Posterior cingulate gyrus (tissue), 11 donors: ENCODE measurements around the gene SSR2.
A peak's percentile ranks its signal among the peaks of the same experiment; 100 is the strongest.

Source experiments
- DNase-seq, 10 donors: peaks; one replicate each; pipeline versions ENCODE4 v3.0.0 to v3.0.0-alpha.2; 2020 to 2021; ENCODE audit warnings: mixed read lengths in 3 of 10
- intact Hi-C: fragments of 100-400 bp; cut with DNase I; formaldehyde crosslinking; loops from one replicate; pipeline ENCODE4 v1.15.1; 2023

SSR2 gene

DNA sequence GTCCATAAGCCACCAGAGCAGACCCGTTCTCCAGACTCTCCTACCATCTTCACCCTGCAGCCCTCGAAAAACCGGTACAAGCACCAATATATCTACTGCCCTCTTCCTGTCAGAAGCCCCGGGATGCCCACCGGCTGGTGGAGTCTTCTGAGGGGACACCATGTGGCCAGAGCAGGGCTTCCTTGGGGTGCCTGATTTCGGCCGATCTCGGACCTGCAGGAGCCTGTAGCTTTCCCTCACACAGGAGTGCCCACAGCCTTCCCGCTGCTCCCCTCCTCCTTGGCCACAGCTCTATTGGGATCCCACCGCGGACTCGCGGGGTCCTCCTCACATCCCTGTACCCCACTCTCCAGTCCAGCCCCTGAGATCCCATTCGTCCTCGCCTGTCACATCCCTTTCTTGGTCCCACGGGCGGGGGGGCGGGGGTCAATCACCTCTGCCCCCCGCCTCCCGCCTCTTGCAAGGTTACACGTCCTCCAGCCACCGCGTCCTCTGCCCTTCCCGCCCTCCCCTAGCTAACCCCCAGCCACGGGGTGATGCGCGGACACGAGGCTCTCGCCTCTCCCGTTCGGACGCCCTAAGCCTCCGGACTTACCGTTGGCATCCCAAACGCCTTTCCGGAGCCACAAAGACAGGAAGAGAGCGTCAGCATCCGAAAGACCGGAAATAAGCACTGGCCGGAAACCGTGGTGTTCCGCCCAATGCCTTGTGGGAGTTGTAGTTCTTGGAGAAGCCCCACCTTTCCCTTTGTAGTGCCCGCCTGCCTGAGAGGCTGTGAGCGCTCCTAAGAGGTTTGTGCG lies at the start of gene SSR2:
SSR2 (minus strand) TSS at position 659 of the 800 bp plus-strand sequence. CDS start 784 bp downstream, outside the sequence.
- intact Hi-C loops = loop anchor here (1.0 kb wide), 1 partner anchor 34 kb away; the partner anchor contains the start of gene LAMTOR2
- peak; percentile 81 to 98 (median 89) for DNase-seq

DNA sequence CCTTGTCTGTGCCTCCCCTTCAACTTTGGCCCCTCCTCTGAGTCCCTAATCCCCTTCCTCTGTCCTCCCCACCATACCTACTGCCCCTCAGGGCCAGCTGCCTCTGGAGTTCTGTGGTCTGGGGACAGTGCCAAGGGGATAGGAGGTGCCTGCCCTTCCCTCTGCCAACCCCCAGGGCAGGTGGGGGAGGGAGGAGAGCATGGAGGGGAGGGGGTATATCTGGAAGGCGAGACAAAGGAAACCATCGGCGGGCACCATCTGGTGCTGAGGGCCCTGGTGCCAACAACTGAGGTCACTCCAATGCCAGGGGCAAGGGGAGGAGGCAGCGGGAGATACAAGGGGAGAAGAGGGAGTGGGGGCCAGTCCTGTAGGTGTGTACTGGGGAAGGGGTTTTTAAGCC lies 49.8 kb upstream of the SSR2 start:
- DNase-seq = no peak
- intact Hi-C loops = no loop called here

DNA sequence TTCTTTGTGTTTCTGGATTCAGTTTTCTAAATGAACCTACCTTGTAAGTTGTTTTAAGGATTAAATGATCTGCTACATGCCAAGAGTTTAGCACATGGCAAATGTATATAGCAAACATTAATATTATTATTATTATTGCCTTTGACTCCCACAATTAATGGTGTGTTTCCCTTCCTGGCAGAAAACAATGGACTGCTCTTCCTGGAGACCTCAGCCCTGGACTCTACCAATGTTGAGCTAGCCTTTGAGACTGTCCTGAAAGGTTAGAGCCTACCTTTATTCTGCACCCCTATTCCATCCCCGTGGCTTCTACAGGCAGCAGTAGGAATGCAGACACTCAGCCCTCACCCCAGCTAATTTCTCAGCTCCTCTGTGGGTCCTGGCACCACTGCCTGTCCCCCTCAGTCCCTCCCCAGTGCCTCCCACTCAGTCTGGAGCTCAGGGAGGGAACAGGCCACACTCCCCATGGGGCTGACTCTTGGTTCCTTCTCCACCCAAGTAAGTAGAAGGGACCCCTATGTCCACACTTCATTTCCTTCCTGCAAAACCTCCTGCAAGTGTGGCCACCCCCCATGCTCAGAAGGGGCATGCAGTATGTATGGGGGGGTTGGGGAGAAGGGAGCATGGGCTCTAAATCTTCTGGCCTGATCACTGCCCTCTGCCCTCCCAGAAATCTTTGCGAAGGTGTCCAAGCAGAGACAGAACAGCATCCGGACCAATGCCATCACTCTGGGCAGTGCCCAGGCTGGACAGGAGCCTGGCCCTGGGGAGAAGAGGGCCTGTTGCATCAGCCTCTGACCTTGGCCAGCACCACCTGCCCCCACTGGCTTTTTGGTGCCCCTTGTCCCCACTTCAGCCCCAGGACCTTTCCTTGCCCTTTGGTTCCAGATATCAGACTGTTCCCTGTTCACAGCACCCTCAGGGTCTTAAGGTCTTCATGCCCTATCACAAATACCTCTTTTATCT lies 49.0 kb upstream of the SSR2 start:
- DNase-seq = no peak
- intact Hi-C loops = no loop called here

DNA sequence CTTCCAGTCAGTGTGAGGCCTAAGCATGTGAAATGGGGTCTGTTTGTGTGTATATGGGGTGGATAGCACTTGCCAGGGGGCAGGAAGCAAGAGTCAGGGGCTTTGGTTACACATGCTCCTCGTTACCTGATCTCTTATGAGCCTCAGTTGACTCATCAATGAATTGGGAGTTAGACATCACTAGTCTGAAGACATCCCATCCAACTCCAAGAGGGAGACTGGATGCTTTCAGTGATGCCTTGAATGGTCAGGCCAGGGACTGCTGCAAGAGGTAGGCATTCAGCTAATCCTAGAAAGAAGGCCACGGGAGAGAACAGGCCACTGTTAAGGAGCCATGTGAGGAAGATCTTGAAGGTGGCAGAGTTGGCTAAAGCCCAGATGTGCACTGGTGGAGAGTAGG lies 46.5 kb upstream of the SSR2 start:
- intact Hi-C loops = no loop called here
- DNase-seq = peak in 1 of 10 donors; percentile 21

DNA sequence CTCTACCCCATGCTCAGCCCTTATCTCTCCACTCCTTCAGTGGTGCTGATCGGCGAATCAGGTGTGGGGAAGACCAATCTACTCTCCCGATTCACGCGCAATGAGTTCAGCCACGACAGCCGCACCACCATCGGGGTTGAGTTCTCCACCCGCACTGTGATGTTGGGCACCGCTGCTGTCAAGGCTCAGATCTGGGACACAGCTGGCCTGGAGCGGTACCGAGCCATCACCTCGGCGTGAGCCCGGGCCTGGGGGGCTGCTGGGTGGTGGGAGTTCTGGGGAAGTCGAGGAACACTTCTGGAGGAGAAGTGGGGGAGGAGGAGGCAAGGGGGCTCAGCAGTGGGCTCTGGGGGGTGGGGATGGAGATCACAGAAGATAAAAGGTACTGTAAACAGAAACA lies 45.1 kb upstream of the SSR2 start:
- DNase-seq = peak in 1 of 10 donors; percentile 73
- intact Hi-C loops = no loop called here

DNA sequence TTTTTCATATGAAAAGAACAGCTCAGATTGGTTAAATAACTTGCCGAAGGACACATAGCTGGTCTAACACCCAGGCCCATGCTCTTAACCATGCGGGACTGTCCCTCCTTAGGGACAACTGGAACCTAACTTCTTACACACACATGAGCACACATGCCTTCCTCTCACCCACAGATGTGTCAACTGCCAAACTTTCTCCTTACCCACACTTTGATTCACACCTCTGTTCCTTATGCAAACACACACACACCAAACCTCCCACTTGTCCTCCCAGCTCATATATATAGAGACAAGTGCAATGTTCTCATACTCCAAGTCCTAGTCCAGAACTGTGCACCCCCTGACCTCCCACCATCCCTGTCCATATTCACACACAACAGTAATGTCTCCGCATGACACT lies 44.5 kb upstream of the SSR2 start:
- intact Hi-C loops = no loop called here
- peak in 1 of 10 donors; percentile 24 for DNase-seq

DNA sequence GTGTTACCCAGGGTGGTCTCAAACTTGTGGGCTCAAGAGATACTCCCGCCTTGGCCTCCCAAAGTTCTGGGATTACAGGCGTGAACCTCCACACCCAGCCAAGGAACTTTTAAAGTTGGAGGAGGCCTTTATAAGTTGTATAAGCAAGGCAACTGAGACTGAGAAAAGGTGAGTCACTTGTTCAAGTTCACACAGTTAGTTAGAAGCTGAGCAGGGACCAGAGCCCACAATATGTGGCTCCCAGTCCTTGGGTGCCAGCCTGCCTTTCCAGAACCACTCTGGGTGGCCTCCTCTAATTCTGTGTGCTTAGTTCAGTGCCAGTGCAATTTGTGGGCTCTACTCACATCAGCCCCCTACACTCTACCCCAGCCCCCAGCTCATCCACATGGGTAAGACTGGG lies 43.9 kb upstream of the SSR2 start:
- DNase-seq = peak in 1 of 10 donors; percentile 44
- intact Hi-C loops = no loop called here

DNA sequence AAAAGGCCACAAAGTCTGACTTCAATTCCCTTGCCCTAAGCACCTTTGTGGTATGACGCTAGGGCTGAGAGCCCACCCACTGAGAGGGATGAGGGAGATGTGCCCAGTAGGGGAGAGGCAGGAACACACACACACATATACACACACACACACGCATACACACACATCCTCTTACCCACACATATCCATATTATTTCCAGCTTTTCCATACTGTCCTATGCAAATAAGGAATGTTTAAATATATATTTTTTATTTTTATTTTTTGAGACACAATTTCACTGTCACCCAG lies 43.2 kb upstream of the SSR2 start:
- intact Hi-C loops = no loop called here
- DNase-seq = peak in 1 of 10 donors; percentile 20

DNA sequence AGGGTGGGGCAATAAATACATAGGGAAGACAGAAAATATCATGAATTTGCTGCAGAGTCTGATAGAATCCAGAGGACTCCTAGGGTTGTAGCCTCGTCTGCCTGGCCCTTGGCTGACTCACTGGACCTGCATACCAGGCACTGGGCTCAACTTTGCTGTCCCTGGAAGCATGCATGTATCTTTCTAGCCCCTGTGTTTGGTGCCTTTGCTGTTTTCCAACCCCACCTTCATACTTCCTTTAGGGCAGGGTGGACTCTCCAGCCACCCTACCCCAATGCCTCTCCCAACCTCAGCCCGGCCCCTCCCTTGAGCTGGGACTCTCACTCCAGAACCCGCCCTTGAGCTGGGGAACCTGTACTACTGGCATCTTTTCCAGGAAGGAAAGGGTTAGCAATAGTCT lies 41.4 kb upstream of the SSR2 start:
- intact Hi-C loops = no loop called here
- peak in 1 of 10 donors; percentile 34 for DNase-seq

DNA sequence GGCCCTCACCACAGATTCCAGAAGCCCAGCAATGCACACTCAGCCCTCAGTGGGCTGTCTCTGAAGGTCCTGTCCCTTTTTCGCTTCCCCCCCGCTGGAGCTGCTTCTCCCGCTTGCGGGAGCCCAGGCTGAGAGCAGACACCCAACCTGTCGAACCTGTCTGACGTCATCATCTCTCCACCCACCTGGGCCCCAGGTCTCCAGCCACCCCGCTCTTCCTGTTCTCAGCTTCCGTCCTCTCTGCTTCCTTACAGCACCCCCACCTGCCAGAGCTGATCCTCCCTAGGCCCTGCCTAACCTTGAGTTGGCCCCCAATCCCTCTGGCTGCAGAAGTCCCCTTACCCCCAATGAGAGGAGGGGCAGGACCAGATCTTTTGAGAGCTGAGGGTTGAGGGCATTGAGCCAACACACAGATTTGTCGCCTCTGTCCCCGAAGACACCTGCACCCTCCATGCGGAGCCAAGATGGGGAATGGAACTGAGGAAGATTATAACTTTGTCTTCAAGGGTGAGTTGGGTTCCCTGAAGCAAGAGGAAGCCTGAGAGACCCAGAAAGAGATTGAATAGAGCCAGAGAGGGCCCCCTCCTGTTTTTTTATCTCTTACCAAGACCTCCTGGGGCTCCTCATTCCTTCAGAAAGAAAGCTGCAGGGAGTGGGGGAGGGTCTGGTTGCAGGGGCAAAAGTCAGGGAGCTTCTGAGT lies 40.3 kb upstream of the SSR2 start, which contains the start of gene RAB25:
RAB25 (plus strand) TSS at position 224 of the 700 bp plus-strand sequence; CDS start at position 465, 241 bp downstream.
- intact Hi-C loops = no loop called here
- DNase-seq = peak in 1 of 10 donors; percentile 55

DNA sequence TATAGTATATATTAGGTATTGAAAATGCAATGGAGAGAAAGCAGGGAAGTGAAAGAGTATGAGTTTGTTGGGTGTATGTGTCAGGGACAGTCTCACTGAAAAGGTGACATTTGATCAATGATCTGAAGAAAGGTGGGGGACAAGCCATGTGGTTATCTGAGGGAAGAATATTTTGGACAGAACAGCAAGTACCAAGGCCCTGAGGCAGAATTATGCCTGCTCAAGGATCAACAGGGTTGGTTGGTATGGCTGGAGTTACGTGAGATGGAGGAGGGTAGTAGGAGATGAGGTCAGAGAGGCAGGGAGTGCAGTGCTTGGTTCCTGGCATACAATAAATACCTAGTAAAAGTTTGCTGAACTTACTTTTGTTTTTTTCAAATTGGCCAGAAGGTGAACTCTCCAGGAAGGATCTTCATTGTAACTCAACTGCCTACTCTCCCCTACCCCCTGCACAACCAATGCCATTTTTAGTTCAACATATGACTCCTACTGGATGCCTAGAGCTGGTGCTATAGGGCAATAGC lies 35.6 kb upstream of the SSR2 start:
- no peak for DNase-seq
- intact Hi-C loops = no loop called here

DNA sequence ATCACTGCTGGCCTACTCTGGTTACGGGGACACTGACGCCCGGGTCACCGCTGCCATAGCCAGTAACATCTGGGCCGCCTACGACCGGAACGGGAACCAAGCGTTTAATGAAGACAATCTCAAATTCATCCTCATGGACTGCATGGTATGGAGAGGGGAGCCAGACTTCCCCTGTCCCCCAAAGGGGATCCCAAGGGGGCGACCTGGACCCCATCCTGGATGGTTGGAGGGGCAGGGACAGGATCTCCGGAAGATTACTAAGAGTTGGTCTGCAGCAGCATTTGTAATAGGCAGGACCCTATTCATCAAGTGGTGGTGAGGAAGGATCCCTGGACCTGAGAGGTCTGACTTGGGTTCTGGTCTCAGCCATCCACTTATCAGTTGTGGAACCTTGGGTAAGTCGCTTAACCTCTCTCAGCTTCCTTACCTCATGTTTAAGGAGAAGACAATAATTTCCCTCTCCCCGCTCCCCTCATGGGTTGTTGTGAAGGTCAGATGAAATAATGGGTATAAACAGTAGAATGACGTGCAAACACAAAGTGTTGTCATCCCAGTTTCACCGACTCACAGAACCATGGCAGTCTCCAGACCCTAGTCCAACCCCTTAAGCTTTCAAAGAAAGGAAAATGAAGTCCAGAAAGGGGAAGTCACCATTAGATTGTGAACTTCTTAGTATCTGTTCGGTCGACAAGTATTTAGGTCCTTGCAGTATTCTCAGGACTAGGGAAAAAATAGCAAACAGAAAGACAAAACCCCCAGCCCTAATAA lies 34.7 kb upstream of the SSR2 start:
- intact Hi-C loops = loop anchor here (2.0 kb wide), 1 partner anchor 27 kb away; the partner anchor contains the start of gene MEX3A

DNA sequence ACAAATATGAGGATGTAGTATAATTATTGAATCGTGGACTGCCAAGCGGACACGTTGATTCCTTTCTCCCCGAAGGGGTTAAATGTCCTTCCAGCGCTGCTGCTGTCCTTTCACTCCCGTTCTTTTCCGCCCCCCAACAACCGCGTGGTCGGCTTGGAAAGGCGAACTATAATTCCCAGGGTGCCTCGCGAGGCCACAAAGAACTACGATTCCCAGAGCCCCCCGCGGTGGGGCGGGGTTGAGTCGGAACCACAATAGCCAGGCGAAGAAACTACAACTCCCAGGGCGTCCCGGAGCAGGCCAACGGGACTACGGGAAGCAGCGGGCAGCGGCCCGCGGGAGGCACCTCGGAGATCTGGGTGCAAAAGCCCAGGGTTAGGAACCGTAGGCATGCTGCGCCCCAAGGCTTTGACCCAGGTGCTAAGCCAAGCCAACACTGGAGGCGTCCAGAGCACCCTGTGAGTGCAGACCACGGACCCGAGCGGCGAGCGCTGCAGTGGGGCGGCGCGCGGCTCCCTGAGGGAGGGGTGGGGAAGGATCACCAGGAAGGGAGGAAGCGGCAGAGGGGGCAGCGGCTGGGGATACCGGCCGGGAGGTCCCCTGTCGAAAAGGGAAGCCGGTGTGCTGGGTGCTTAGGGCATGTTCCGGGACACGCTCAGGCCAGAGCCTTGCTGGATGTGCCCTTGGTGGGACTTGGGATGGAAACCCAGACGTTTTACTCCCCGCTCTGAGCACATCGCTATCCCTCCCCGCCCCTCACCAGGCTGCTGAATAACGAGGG lies 33.9 kb upstream of the SSR2 start, which contains the start of gene LAMTOR2:
LAMTOR2 (plus strand) TSS at position 283 of the 781 bp plus-strand sequence; CDS start at position 391, 108 bp downstream.
- intact Hi-C loops = loop anchor here (1.0 to 2.0 kb wide), 2 partner anchors 28 to 33 kb away; partner anchors contain the start of gene MEX3A
- peak; percentile 98 to 100 (median 98) for DNase-seq

More for the DNA sequence above, 34.7 kb upstream of the SSR2 start:
- DNase-seq = no peak

DNA sequence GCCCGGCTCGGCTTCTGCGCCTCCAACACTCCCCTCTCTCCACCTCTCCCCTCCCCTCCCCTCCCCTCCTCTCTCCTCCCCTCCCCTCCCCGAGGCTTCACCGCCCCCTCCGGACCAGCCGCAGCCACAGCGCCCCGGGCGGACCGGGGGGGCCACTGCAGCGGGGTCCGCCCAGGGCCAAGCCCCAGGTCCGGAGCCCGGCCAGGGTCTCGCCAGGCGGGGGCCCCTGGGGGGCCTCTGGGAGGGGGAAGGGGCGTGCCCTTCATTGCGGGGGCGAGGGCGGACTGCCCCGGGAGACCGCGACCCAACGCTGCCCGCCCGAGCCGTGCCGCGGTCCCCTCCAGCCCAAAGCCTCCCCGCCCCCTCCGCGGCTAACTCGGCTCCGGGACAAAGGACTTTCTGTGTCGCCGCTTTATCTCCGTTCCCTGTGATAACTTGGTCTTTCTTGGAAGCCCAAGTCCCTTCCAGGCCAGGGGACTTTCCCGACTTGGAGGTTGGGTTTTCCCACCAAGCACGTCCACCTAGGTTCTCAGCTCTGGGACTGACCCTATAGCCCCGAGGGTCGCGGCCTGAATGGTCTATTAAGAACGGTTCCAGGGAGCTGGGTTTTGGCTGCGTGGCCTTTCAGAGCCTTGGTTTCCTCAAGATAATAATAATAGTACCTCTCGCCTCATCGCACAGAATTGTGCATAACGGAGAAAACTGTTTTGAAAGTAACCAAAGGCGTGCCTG lies 33.2 kb upstream of the SSR2 start, which contains the start of gene UBQLN4:
UBQLN4 (minus strand) TSS at position 31 of the 732 bp plus-strand sequence. CDS start 97 bp downstream, outside the sequence.
- peak; percentile 67 to 98 (median 86) for DNase-seq

DNA sequence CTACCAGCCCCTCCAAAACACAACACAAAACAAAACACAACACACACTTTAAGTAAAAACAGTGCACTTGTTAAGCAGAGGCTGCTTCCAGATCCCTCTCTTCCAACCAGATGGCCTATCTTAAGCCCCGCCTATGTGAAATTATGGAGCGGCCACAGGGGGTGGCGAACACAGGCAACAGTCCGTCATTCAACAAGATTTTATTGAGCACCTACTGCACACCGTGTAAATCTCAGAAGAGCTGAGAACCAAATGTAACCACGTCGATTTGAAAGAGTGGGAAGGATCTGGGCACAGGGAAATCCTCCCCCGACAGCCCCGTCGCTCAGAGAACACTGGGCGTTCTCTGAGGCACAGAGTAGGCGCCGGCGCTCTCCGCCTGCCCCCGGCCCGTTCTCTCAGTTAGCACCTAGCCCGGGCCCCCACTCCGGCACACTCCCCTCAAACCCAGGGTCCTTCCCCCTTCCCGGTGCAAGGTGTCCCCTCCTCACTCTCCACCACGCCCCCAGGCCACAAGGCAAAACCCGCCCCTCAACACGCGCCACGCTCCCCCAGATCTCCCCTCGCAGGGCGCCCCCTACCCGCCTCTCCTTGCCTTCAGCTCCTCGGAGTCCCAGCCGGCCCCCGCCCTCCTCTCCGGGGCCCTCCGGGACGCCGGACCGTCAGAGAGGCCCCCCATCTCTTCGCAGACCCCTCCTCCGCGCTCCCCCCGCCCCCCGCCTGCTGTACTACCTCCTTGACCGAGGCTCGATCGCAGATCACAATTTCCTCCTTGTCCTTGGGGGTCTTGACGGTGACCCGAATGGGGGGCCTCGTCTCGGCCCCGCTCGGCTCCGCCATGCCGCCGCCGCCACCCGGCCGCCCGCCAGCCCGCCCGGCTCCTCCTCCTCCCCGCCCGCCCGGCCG lies 32.4 kb upstream of the SSR2 start:
- DNase-seq = peak; percentile 24 to 90 (median 46)
- intact Hi-C loops = no loop called here

More for the DNA sequence above, 33.2 kb upstream of the SSR2 start, which contains the start of gene UBQLN4:
- intact Hi-C loops = loop anchor here (1.0 to 2.0 kb wide), 2 partner anchors 29 to 33 kb away; partner anchors contain the start of gene MEX3A

DNA sequence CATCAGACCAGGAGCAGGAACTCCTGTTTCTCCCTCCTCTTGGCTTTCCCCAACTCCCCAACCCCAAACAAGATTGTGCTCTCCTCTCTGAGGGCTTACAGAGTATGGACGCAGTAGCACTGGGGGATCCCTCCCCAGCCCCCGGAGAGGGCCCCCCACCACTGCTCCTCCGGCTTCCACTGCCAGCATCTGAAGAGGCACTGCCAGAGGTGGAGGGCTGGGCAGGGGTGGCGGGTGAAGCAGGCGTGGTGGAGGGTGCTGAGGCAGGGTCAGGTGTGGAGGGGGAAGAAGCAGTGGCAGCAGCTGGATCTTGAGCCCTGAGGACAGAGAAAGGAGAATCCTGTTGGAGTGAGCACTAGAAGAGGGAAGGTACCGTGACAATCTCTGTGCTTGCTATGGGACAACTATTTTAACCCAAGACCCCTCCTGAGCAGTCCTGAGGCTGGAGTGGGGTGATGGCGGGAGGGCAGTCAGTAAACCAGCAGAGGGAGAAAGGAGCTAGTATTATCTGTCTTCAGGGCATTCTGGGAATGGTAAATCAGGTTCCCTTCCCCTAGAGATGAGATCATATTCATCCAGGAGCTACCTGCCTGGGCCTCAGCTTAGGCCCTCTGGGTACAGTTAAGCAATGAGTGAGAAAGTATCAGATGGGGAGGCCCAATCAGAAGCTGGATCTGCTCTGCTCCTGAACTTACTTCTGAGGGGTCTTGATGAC lies 30.4 kb upstream of the SSR2 start:
- intact Hi-C loops = no loop called here
- DNase-seq = peak in 1 of 10 donors; percentile 70
